GM23338 (cell line): Measurements from ENCODE around the gene TUBA1B. TPM values are rescaled to one million over a fixed set of nuclear protein-coding genes. Genes with fewer than 3 reads are reported as not detected.

Experiments
- ATAC-seq: fragments of 200-7000 bp; cut with Tn5 transposase; 3 replicates; pipeline ENCODE4 v1.9.1; 2020
- DNase-seq: peaks from one replicate; pipeline ENCODE4 v3.0.0-alpha.2; 2015; ENCODE audit warnings: low spot score
- H2AFZ ChIP-seq: fragments of 200-600 bp; sonication (generic); 2 replicates; pipeline ENCODE4 v1.8.0; 2016; ENCODE audit warnings: antibody characterized with exemption, mild to moderate bottlenecking, moderate library complexity
- H3F3A ChIP-seq: fragments of 200-600 bp; sonication (generic); replicated peaks from 2 replicates; pipeline ENCODE4 v1.8.0; 2017; ENCODE audit warnings: antibody characterized with exemption, mixed run types, low read depth
- H3K27ac ChIP-seq: fragments of 200-600 bp; sonication (generic); 2 replicates; pipeline ENCODE4 v1.6.1; 2016; ENCODE audit warnings: low read depth
- H3K27me3 ChIP-seq: fragments of 200-600 bp; sonication (generic); 2 replicates; pipeline ENCODE4 v1.8.0; 2016; ENCODE audit warnings: mild to moderate bottlenecking, mixed run types, moderate library complexity; ENCODE audit not compliant: insufficient read depth
- H3K36me3 ChIP-seq: fragments of 200-600 bp; sonication (generic); 2 replicates; pipeline ENCODE4 v1.8.0; 2016; ENCODE audit warnings: mild to moderate bottlenecking; ENCODE audit not compliant: insufficient read depth
- H3K4me1 ChIP-seq: fragments of 200-600 bp; sonication (generic); 2 replicates; pipeline ENCODE4 v1.8.0; 2016; ENCODE audit warnings: mild to moderate bottlenecking, moderate library complexity; ENCODE audit not compliant: insufficient read depth
- H3K4me2 ChIP-seq: fragments of 200-600 bp; sonication (generic); 2 replicates; pipeline ENCODE4 v1.7.1; 2017; ENCODE audit warnings: mixed run types
- H3K4me3 ChIP-seq: fragments of 200-600 bp; sonication (generic); 2 replicates; pipeline ENCODE4 v1.6.1; 2016; ENCODE audit warnings: mixed run types
- H3K79me2 ChIP-seq: fragments of 200-600 bp; sonication (generic); replicated peaks from 2 replicates; pipeline ENCODE4 v1.8.0; 2017; ENCODE audit warnings: mild to moderate bottlenecking; ENCODE audit not compliant: insufficient read depth
- H3K9me2 ChIP-seq: fragments of 200-600 bp; sonication (generic); 2 replicates; pipeline ENCODE4 v1.8.0; 2017; ENCODE audit not compliant: insufficient read depth
- H4K20me1 ChIP-seq: fragments of 200-600 bp; sonication (generic); replicated peaks from 2 replicates; pipeline ENCODE4 v1.8.0; 2017; ENCODE audit warnings: mild to moderate bottlenecking; ENCODE audit not compliant: insufficient read depth
- H3K27ac Mint-ChIP-seq: 2 replicates; pipeline ENCODE4 v1.8.0; 2020; ENCODE audit warnings: inconsistent platforms, mild to moderate bottlenecking, moderate library complexity, mixed read lengths
- H3K27me3 Mint-ChIP-seq: 3 replicates; pipeline ENCODE4 v1.8.0; 2022; ENCODE audit warnings: low read depth, mild to moderate bottlenecking, moderate library complexity, mixed read lengths, inconsistent platforms; ENCODE audit not compliant: insufficient read depth, poor library complexity
- H3K36me3 Mint-ChIP-seq: 3 replicates; pipeline ENCODE4 v1.8.0; 2021; ENCODE audit warnings: low read depth, mild to moderate bottlenecking, inconsistent platforms, moderate library complexity, mixed read lengths
- H3K4me1 Mint-ChIP-seq: 3 replicates; pipeline ENCODE4 v1.8.0; 2020; ENCODE audit warnings: mild to moderate bottlenecking, inconsistent platforms, mixed read lengths
- H3K4me3 Mint-ChIP-seq: 3 replicates; pipeline ENCODE4 v1.8.0; 2021; ENCODE audit warnings: moderate library complexity, mild to moderate bottlenecking, inconsistent platforms, mixed read lengths
- H3K9me3 Mint-ChIP-seq: 3 replicates; pipeline ENCODE4 v1.8.0; 2020; ENCODE audit warnings: moderate library complexity, mild to moderate bottlenecking, inconsistent platforms, mixed read lengths
- CREB1 ChIP-seq: fragments of 250-450 bp; sonication (Bioruptor Pico); IDR thresholded peaks from 2 replicates; pipeline ENCODE4 v1.5.0; 2020; ENCODE audit warnings: low read depth, mild to moderate bottlenecking, moderate library complexity
- CTCF ChIP-seq, 2 experiments: fragments of 200-600 bp in 1 of 2; sonication (generic) in 1 of 2; conservative IDR thresholded peaks; 2 replicates each; pipeline versions ENCODE4 v1.5.1 to v1.6.1; 2016 to 2017; ENCODE audit warnings: antibody characterized with exemption in 2 of 2, low read depth in 2 of 2, mild to moderate bottlenecking in 2 of 2, moderate library complexity in 1 of 2
- ETS1 ChIP-seq: IDR thresholded peaks from 2 replicates; pipeline ENCODE4 v1.6.1; 2016; ENCODE audit warnings: antibody characterized with exemption
- EZH2 ChIP-seq: fragments of 200-600 bp; sonication (generic); IDR thresholded peaks from one replicate; pipeline ENCODE4 v1.8.0; 2017; ENCODE audit warnings: antibody characterized with exemption, mild to moderate bottlenecking, low read depth; ENCODE audit not compliant: unreplicated experiment
- EZH2phosphoT487 ChIP-seq: fragments of 200-600 bp; sonication (generic); IDR thresholded peaks from one replicate; pipeline ENCODE4 v1.8.1; 2018; ENCODE audit warnings: antibody characterized with exemption; ENCODE audit not compliant: unreplicated experiment
- JUNB ChIP-seq: IDR thresholded peaks from one replicate; pipeline ENCODE4 v1.6.1; 2016; ENCODE audit warnings: antibody characterized with exemption; ENCODE audit not compliant: unreplicated experiment
- NANOG ChIP-seq: IDR thresholded peaks from 2 replicates; pipeline ENCODE4 v1.6.1; 2016; ENCODE audit warnings: antibody characterized with exemption, borderline replicate concordance
- POLR2AphosphoS5 ChIP-seq: IDR thresholded peaks from 2 replicates; pipeline ENCODE4 v1.6.1; 2016; ENCODE audit warnings: antibody characterized with exemption, low read depth
- REST ChIP-seq: IDR thresholded peaks from one replicate; pipeline ENCODE4 v1.6.1; 2018; ENCODE audit warnings: antibody characterized with exemption; ENCODE audit not compliant: unreplicated experiment
- STAT1 ChIP-seq: IDR thresholded peaks from one replicate; pipeline ENCODE4 v1.6.1; 2016; ENCODE audit warnings: antibody characterized with exemption; ENCODE audit not compliant: unreplicated experiment
- ZNF114 ChIP-seq: fragments of 250-450 bp; sonication (Bioruptor Pico); IDR thresholded peaks from 2 replicates; pipeline ENCODE4 v1.5.0; 2020; ENCODE audit warnings: mild to moderate bottlenecking, moderate library complexity
- ZNF331 ChIP-seq: fragments of 250-450 bp; sonication (Bioruptor Pico); IDR thresholded peaks from 2 replicates; pipeline ENCODE4 v1.5.0; 2020; ENCODE audit warnings: low read depth, mild to moderate bottlenecking, moderate library complexity
- ZNF462 ChIP-seq: fragments of 250-450 bp; sonication (Bioruptor Pico); IDR thresholded peaks from 2 replicates; pipeline ENCODE4 v1.5.0; 2020; ENCODE audit warnings: mild to moderate bottlenecking, moderate library complexity
- polyA plus RNA-seq: library from polyadenylated mRNA; unstranded; fragments of >200 nt; fragmentation: Nextera tagmentation; extraction: Ambion mirVana; gene quantifications from 2 replicates; pipeline ENCODE4 v1.2.1, GENCODE V29; 2016
- total RNA-seq: library from RNA; depleted of rRNA; stranded (reverse); fragments of >200 nt; shearing (Covaris generic); gene quantifications from 2 replicates; pipeline ENCODE4 v1.2.3, GENCODE V29; 2014

TUBA1B gene
- total and polyA plus RNA-seq, 2 experiments from 2014 or later, result 1,116 to 2,718 TPM

GRCh38 chr12:49088932-49089330 is 42.3 kb downstream of the TUBA1B start:
- peak overlapping the region; percentile 49 for H3K4me3 ChIP-seq
- peaks cover 11% of the 10 kb centered on the region for H4K20me1 ChIP-seq
- Mint-ChIP-seq H3K9me3 (no peaks in the 10 kb centered on the region), H3K27me3 (peaks cover 67% of the 10 kb centered on the region), H3K4me1 (peaks cover 42% of the 10 kb centered on the region), H3K36me3 (no peaks in the 10 kb centered on the region; the same call in 2 of the 3 replicates), H3K4me3 (peak overlapping the region; percentile 58; the same call in 2 of the 3 replicates), H3K27ac (no peak overlapping the region)
- no peaks in the 10 kb centered on the region for H3K9me2 ChIP-seq
- peaks cover 36% of the 10 kb centered on the region for H3K4me1 ChIP-seq
- TF ChIP-seq EZH2 (no peak), CREB1 (CRISPR knock-in tag) (no peak), ZNF331 (no peak), ZNF462 (CRISPR knock-in tag) (no peak), CTCF (conservative IDR thresholded peaks at IDR 0.05; ENCODE audit: low read depth in 2 of 2) (no peak), EZH2phosphoT487 (no peak), NANOG (no peak), JUNB (no peak), STAT1 (no peak), ETS1 (no peak), POLR2AphosphoS5 (no peak), ZNF114 (CRISPR knock-in tag) (no peak), REST (no peak)
- H3K36me3 ChIP-seq, result no peaks in the 10 kb centered on the region
- no peak overlapping the region for H2AFZ ChIP-seq
- ATAC-seq, result no peak
- no peaks in the 10 kb centered on the region for H3K79me2 ChIP-seq
- H3F3A ChIP-seq, result peaks cover 12% of the 10 kb centered on the region; the same call in 1 of the 2 replicates
- H3K27ac ChIP-seq, result no peak overlapping the region
- DNase-seq, result no peak
- peak overlapping the region; percentile 78 for H3K4me2 ChIP-seq
- H3K27me3 ChIP-seq, result peaks cover 88% of the 10 kb centered on the region
